Activated naive CD4-positive, alpha-beta T cell treated with anti-CD3 and anti-CD28 coated beads, Interleukin-2, amount 50 U/mL, for 24 hours (primary cell): Measurements from ENCODE around the gene MAGEA11.
"Not testable (repeated sequence)": the region's sequence is repeated elsewhere in the genome, so short reads cannot be mapped to it uniquely, and the experiment has no call there.

Experiments
- H3K27ac Mint-ChIP-seq: one replicate; pipeline ENCODE4 v1.8.0; 2021; ENCODE audit warnings: mild to moderate bottlenecking, mixed read lengths
- H3K27me3 Mint-ChIP-seq: one replicate; pipeline ENCODE4 v1.8.0; 2021; ENCODE audit warnings: mixed read lengths
- H3K36me3 Mint-ChIP-seq: one replicate; pipeline ENCODE4 v1.8.0; 2021; ENCODE audit warnings: mixed read lengths
- H3K4me1 Mint-ChIP-seq: one replicate; pipeline ENCODE4 v1.8.0; 2021; ENCODE audit warnings: mixed read lengths
- H3K4me3 Mint-ChIP-seq: one replicate; pipeline ENCODE4 v1.8.0; 2021; ENCODE audit warnings: mild to moderate bottlenecking, mixed read lengths
- H3K9me3 Mint-ChIP-seq: one replicate; pipeline ENCODE4 v1.8.0; 2021; ENCODE audit warnings: mixed read lengths

The MAGEA11 gene

GRCh38 chrX:149758068-149758714 is 46.3 kb downstream of the MAGEA11 start:
- Mint-ChIP-seq H3K27ac (peak overlapping the region; percentile 30), H3K9me3 (no peaks in the 10 kb centered on the region), H3K4me1 (no peaks in the 10 kb centered on the region), H3K4me3 (no peak overlapping the region), H3K27me3 (no peaks in the 10 kb centered on the region), H3K36me3 (no peaks in the 10 kb centered on the region)

GRCh38 chrX:149758715-149759078 is 46.8 kb downstream of the MAGEA11 start:
- not testable (repeated sequence) for H3K36me3 Mint-ChIP-seq, H3K27ac Mint-ChIP-seq, H3K9me3 Mint-ChIP-seq, H3K4me3 Mint-ChIP-seq, H3K4me1 Mint-ChIP-seq, H3K27me3 Mint-ChIP-seq

GRCh38 chrX:149759824-149760223 is 48.0 kb downstream of the MAGEA11 start:
- Mint-ChIP-seq H3K4me3 (no peak overlapping the region), H3K27ac (no peak overlapping the region), H3K27me3 (no peaks in the 10 kb centered on the region), H3K36me3 (no peaks in the 10 kb centered on the region), H3K4me1 (no peaks in the 10 kb centered on the region), H3K9me3 (no peaks in the 10 kb centered on the region)

- H3K9me3 Mint-ChIP-seq: no peaks in the 10 kb centered on the region
Observed at GRCh38 chrX:149760965-149761364, 49.1 kb downstream of the MAGEA11 start.

DNA sequence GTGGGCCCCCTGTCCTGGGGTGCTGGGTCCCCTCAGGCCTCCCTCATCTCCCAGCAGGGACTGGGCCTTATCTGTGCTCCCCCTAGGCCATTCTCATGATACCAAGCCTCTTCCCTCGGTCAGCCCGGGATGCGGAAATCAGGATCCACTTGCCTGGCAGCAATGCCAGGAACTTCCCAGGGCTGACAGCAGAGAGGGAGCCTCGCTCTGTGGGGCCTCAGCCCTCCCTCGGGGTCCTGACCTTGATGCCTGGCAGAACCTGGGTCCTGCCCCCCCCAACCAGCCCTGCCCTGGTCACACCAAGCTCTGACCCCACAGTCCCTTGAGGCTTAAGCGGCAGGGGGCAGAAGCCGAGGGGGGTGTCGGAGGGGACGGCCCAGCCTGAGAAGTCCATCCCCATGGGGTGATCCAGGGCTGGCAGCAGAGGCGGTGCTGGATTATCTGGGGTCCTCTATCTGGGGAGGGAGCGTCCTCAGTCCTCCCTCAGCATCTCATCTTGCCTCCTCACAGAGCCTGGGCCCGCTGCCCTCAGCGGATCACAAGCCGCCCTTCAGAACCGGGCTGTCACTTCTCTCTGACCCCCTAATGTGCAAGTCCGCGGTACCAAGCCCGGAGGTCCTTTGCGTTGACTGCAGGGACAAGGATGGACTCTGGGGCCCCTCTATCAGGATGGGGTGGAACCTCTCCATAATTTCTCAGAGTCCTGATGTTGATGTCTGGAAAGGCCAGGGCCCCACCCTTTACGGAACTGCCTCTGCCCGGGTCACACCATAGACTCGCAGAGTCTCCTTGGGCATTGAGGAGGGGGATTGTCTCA is 50.2 kb downstream of the MAGEA11 start:
- H3K4me3 Mint-ChIP-seq, H3K36me3 Mint-ChIP-seq, H3K27me3 Mint-ChIP-seq, H3K9me3 Mint-ChIP-seq, H3K4me1 Mint-ChIP-seq, H3K27ac Mint-ChIP-seq: not testable (repeated sequence)

More at GRCh38 chrX:149760965-149761364, 49.1 kb downstream of the MAGEA11 start:
- no peak overlapping the region for H3K4me3 Mint-ChIP-seq
- no peaks in the 10 kb centered on the region for H3K36me3 Mint-ChIP-seq
- no peaks in the 10 kb centered on the region for H3K27me3 Mint-ChIP-seq
- no peaks in the 10 kb centered on the region for H3K4me1 Mint-ChIP-seq
- H3K27ac Mint-ChIP-seq: no peak overlapping the region

DNA sequence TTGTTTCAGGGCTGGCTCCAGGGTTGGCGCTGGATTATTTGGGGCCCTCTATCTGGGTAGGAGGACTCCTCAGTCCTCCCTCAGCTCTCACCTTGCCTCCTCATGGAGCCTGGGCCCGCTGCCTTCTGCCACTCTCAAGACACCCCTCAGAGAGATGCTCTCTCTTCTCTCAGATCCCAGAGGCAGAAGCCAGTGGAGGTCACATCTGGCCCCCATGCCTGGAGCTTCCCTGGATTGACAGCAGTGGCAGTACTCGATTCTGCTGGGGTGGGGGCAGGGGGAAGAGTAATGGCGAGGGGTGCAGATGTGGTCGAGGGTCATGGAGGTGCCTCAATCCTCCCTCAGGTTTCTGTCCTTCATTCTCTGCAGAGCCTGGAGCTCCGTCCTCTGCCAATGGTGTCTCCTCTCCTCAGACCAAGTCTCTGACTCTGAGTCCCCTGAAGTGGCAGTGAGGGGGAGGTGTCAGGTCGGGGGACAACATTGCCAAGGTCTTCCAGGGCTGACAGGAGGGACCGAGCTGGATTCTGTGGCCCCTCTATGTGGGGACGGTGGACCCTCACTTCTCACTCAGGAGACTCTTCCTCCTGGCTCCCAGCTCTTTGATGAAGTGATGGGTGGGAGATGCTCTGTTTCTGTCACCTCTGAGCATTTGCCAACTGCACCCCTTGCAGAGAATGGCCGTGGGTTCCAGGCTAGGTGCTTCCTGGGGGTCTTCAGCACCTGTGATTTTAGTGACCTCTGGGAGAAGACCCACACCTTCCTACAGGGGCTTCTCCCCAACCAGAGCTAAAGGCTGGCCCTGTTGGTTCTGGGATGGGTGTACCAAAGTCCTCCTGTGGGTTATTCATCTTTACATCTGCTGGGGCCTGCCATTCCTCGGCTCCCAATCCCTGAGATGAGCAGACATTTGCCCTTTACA is 51.1 kb downstream of the MAGEA11 start:
- Mint-ChIP-seq H3K4me1 (no peaks in the 10 kb centered on the region), H3K36me3 (no peaks in the 10 kb centered on the region), H3K9me3 (no peaks in the 10 kb centered on the region), H3K27ac (no peak overlapping the region), H3K4me3 (no peak overlapping the region), H3K27me3 (no peaks in the 10 kb centered on the region)
